ENCODE measurements around the gene SPINT1. TPM values are rescaled to one million over a fixed set of nuclear protein-coding genes. Genes with fewer than 3 reads are reported as not detected.

The SPINT1 gene
- polyA plus RNA-seq, 1 experiment = 0.87 TPM

- ChIA-PET POLR2A (no interaction called here), CTCF (interaction anchor here (0.5 to 3.0 kb wide), 4 partner anchors 13 to 200 kb away, joined by 3 to 26 read pairs (median 4); partner anchors contain the start of gene VPS18)
Measured at GRCh38 chr15:40878785-40879184, 34.9 kb downstream of the SPINT1 start.

GRCh38 chr15:40879609-40880008 is 35.8 kb downstream of the SPINT1 start:
- no peak overlapping the region for H3K4me3 ChIP-seq (ENCODE audit: low read depth, low read length)
- no peak for DNase-seq (ENCODE audit: low read depth, low spot score)
- TF ChIP-seq, protein P1, sequence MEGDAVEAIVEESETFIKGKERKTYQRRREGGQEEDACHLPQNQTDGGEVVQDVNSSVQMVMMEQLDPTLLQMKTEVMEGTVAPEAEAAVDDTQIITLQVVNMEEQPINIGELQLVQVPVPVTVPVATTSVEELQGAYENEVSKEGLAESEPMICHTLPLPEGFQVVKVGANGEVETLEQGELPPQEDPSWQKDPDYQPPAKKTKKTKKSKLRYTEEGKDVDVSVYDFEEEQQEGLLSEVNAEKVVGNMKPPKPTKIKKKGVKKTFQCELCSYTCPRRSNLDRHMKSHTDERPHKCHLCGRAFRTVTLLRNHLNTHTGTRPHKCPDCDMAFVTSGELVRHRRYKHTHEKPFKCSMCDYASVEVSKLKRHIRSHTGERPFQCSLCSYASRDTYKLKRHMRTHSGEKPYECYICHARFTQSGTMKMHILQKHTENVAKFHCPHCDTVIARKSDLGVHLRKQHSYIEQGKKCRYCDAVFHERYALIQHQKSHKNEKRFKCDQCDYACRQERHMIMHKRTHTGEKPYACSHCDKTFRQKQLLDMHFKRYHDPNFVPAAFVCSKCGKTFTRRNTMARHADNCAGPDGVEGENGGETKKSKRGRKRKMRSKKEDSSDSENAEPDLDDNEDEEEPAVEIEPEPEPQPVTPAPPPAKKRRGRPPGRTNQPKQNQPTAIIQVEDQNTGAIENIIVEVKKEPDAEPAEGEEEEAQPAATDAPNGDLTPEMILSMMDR (IDR thresholded peaks at IDR 0.05; ENCODE audit: low read depth, low read length) = no peak
- no peaks in the 10 kb centered on the region for H3K27me3 ChIP-seq (ENCODE audit: control insufficient read depth, insufficient read depth, low read length)
- H3K9me3 ChIP-seq (ENCODE audit: control insufficient read depth, insufficient read depth, low read length) = no peaks in the 10 kb centered on the region; the same call in 1 of the 2 replicates
- ChIA-PET POLR2A (no interaction called here), CTCF (interaction anchor here (0.8 to 3.0 kb wide), 3 partner anchors 12 to 21 kb away, joined by 3 to 26 read pairs (median 5); partner anchors contain the start of gene VPS18)
- no peak overlapping the region for H3K27ac ChIP-seq (ENCODE audit: low read depth, low read length)

More at GRCh38 chr15:40878785-40879184, 34.9 kb downstream of the SPINT1 start:
- H3K9me3 ChIP-seq (ENCODE audit: control insufficient read depth, insufficient read depth, low read length) = no peaks in the 10 kb centered on the region; the same call in 1 of the 2 replicates
- no peak for DNase-seq (ENCODE audit: low read depth, low spot score)
- H3K27me3 ChIP-seq (ENCODE audit: control insufficient read depth, insufficient read depth, low read length) = no peaks in the 10 kb centered on the region
- H3K27ac ChIP-seq (ENCODE audit: low read depth, low read length) = no peak overlapping the region
- no peak overlapping the region for H3K4me3 ChIP-seq (ENCODE audit: low read depth, low read length)
- TF ChIP-seq, protein P1 (IDR thresholded peaks at IDR 0.05; ENCODE audit: low read depth, low read length) = no peak

GRCh38 chr15:40881351-40881750 is 37.5 kb downstream of the SPINT1 start:
- Histone ChIP-seq H3K27ac (ENCODE audit: low read depth, low read length) (no peak overlapping the region), H3K4me3 (ENCODE audit: low read depth, low read length) (no peak overlapping the region), H3K9me3 (ENCODE audit: control insufficient read depth, insufficient read depth, low read length) (no peaks in the 10 kb centered on the region; the same call in 1 of the 2 replicates), H3K27me3 (ENCODE audit: control insufficient read depth, insufficient read depth, low read length) (no peaks in the 10 kb centered on the region)
- POLR2A ChIA-PET = no interaction called here
- no peak for DNase-seq (ENCODE audit: low read depth, low spot score)
- CTCF ChIA-PET = interaction anchor here (1.1 to 3.0 kb wide), 3 partner anchors 11 to 202 kb away, joined by 4 to 22 read pairs (median 12); no protein-coding TSS in a partner anchor
- TF ChIP-seq, protein P1 (IDR thresholded peaks at IDR 0.05; ENCODE audit: low read depth, low read length) = no peak

- Histone ChIP-seq H3K4me3 (ENCODE audit: low read depth, low read length) (no peak overlapping the region), H3K27me3 (ENCODE audit: control insufficient read depth, insufficient read depth, low read length) (no peaks in the 10 kb centered on the region), H3K9me3 (ENCODE audit: control insufficient read depth, insufficient read depth, low read length) (no peaks in the 10 kb centered on the region; the same call in 1 of the 2 replicates), H3K27ac (ENCODE audit: low read depth, low read length) (no peak overlapping the region)
- TF ChIP-seq, protein P1 (IDR thresholded peaks at IDR 0.05; ENCODE audit: low read depth, low read length) = no peak
- ChIA-PET POLR2A (no interaction called here), CTCF (interaction anchor here (0.6 to 9.7 kb wide), 2 partner anchors 29 to 239 kb away, joined by 6 to 171 read pairs; no protein-coding TSS in a partner anchor)
- no peak for DNase-seq (ENCODE audit: low read depth, low spot score)
Measured at GRCh38 chr15:40886586-40886985, 42.7 kb downstream of the SPINT1 start.

GRCh38 chr15:40889112-40889511 is 45.3 kb downstream of the SPINT1 start:
- CTCF ChIA-PET = interaction anchor here (0.8 to 9.7 kb wide), 2 partner anchors 19 to 32 kb away, joined by 3 to 171 read pairs; no protein-coding TSS in a partner anchor
- TF ChIP-seq, protein P1 (IDR thresholded peaks at IDR 0.05; ENCODE audit: low read depth, low read length) = no peak
- Histone ChIP-seq H3K27ac (ENCODE audit: low read depth, low read length) (no peak overlapping the region), H3K27me3 (ENCODE audit: control insufficient read depth, insufficient read depth, low read length) (no peaks in the 10 kb centered on the region), H3K9me3 (ENCODE audit: control insufficient read depth, insufficient read depth, low read length) (no peaks in the 10 kb centered on the region; the same call in 1 of the 2 replicates), H3K4me3 (ENCODE audit: low read depth, low read length) (no peak overlapping the region)
- no peak for DNase-seq (ENCODE audit: low read depth, low spot score)
- POLR2A ChIA-PET = no interaction called here
